Stomach (tissue), 9 donors: ENCODE data around the gene CRYM. TPM values are rescaled to one million over a fixed set of nuclear protein-coding genes. Genes with fewer than 3 reads are reported as not detected.

ENCODE experiments used
- DNase-seq, 2 donors: peaks; one replicate each; pipeline versions ENCODE4 v3.0.0 to v3.0.0-alpha.2; 2013 to 2019
- H3K27ac ChIP-seq, 5 donors: fragments of 200-600 bp in 4 of 5; sonication (generic) in 4 of 5; one replicate each; pipeline ENCODE4 v1.5.1; 2013 to 2019; ENCODE audit warnings: mild to moderate bottlenecking in 1 of 5, moderate library complexity in 1 of 5
- H3K27me3 ChIP-seq, 3 donors: fragments of 200-600 bp; sonication (generic); one replicate each; pipeline ENCODE4 v1.5.1; 2017 to 2019; ENCODE audit warnings: mixed run types in 1 of 3
- H3K36me3 ChIP-seq, 4 donors: fragments of 200-600 bp; sonication (generic); 1 replicate in 3 of 4; 2 replicates in 1 of 4; pipeline ENCODE4 v1.5.1; 2016 to 2019
- H3K4me1 ChIP-seq, 4 donors: fragments of 200-600 bp; sonication (generic); one replicate each; pipeline ENCODE4 v1.5.1; 2016 to 2019
- H3K4me3 ChIP-seq, 4 donors: fragments of 200-600 bp; sonication (generic) in 3 of 4; one replicate each; pipeline ENCODE4 v1.5.1; 2016 to 2019; ENCODE audit warnings: mild to moderate bottlenecking in 1 of 4
- H3K9me3 ChIP-seq, 4 donors: fragments of 200-600 bp; sonication (generic); one replicate each; pipeline ENCODE4 v1.5.1; 2016 to 2019
- CTCF ChIP-seq, 7 experiments: fragments of 450-650 bp in 4 of 7; fragments of 200-600 bp in 3 of 7; sonication (generic) in 3 of 7; IDR thresholded peaks; one replicate each; pipeline ENCODE4 v1.5.1; 2016 to 2019; ENCODE audit warnings: antibody characterized with exemption in 7 of 7, control low read depth in 2 of 7, mild to moderate bottlenecking in 1 of 7
- EP300 ChIP-seq: sonication (generic); formaldehyde crosslinking; IDR thresholded peaks from one replicate; pipeline ENCODE4 v1.6.1; 2017; ENCODE audit warnings: antibody characterized with exemption
- POLR2A ChIP-seq, 4 donors: fragments of 450-650 bp; IDR thresholded peaks; one replicate each; pipeline ENCODE4 v1.6.1; 2016; ENCODE audit warnings: antibody characterized with exemption in 4 of 4, control low read depth in 2 of 4, mild to moderate bottlenecking in 1 of 4, moderate library complexity in 1 of 4
- POLR2AphosphoS5 ChIP-seq, 3 donors: sonication (generic); formaldehyde crosslinking; IDR thresholded peaks; one replicate each; pipeline ENCODE4 v1.6.1; 2016; ENCODE audit warnings: antibody characterized with exemption in 3 of 3
- whole genome bisulfite sequencing, 5 donors: extraction: QIAGEN DNeasy Blood & Tissue Kit in 3 of 5; methylation state at CpG; one replicate each; pipeline versions ENCODE4 v1.1.5 to v1.1.7; 2013 to 2018; 5-methylcytosine and 5-hydroxymethylcytosine counted together
- intact Hi-C: fragments of 100-400 bp; cut with DNase I; formaldehyde crosslinking; loops from one replicate; pipeline ENCODE4 v1.15.1; 2023; ENCODE audit warnings: low total_unique reads
- polyA plus RNA-seq, 3 donors: library from polyadenylated mRNA; stranded (reverse); fragments of 200-250 nt; gene quantifications; one replicate each; pipeline ENCODE4 v1.2.3, GENCODE V29; 2013
- total RNA-seq, 5 donors: library from RNA; depleted of rRNA; stranded (reverse); fragments of >200 nt; gene quantifications; one replicate each; pipeline versions ENCODE4 v1.1.0 to v1.2.3, GENCODE V29; 2014 to 2016
- donor health status: healthy with polysubstance abuse.
- donor health status: Bipolar disorder and iron deficiency.
- donor health status: healthy.

Gene CRYM
- total and polyA plus RNA-seq, 8 donors, result 0.75 to 4.0 (median 3.3) TPM; not detected in 3

- H3K27ac ChIP-seq, result no peak overlapping the region
- peaks cover 0 to 42% (median 28%) of the 10 kb centered on the region in 3 donors for H3K27me3 ChIP-seq
- H3K4me3 ChIP-seq, result no peak overlapping the region
- intact Hi-C loops, result no loop called here
- DNase-seq, result no peak
- peaks cover 0 to 21% (median 11%) of the 10 kb centered on the region in 4 donors for H3K4me1 ChIP-seq
- TF ChIP-seq CTCF (IDR thresholded peaks at IDR 0.05), result no peak
- TF ChIP-seq POLR2AphosphoS5 (IDR thresholded peaks at IDR 0.05), result no peak
- TF ChIP-seq POLR2A (IDR thresholded peaks at IDR 0.05), result no peak
- H3K9me3 ChIP-seq, result peaks cover 0 to 15% (median 0%) of the 10 kb centered on the region in 4 donors
- H3K36me3 ChIP-seq, result no peaks in the 10 kb centered on the region
- WGBS, 5 donors, result 2 to 18% (median 5%) methylated on average over 1 of the region's 1 CpG
Measured at GRCh38 chr16:21285314-21285713, 7.2 kb upstream of the CRYM start.

- Histone ChIP-seq H3K36me3 (no peaks in the 10 kb centered on the region), H3K4me1 (peaks cover 0 to 21% (median 11%) of the 10 kb centered on the region in 4 donors), H3K27ac (no peak overlapping the region), H3K9me3 (peaks cover 0 to 7% (median 0%) of the 10 kb centered on the region in 4 donors), H3K4me3 (peak overlapping the region in 2 of 4 donors; percentile 44 to 51), H3K27me3 (peaks cover 0 to 40% (median 28%) of the 10 kb centered on the region in 3 donors)
- 82 to 86% (median 84%) methylated on average over 4 of the region's 4 CpGs for WGBS, 5 donors
- no peak for DNase-seq
- TF ChIP-seq POLR2A (IDR thresholded peaks at IDR 0.05), result no peak
- no peak for TF ChIP-seq CTCF (IDR thresholded peaks at IDR 0.05)
- no peak for TF ChIP-seq EP300
- TF ChIP-seq POLR2AphosphoS5 (IDR thresholded peaks at IDR 0.05), result no peak
- intact Hi-C loops, result no loop called here
Measured at GRCh38 chr16:21284414-21284813, 6.3 kb upstream of the CRYM start.

- peak; percentile 30 to 81 for DNase-seq
- H3K27ac ChIP-seq, result peak overlapping the region in 2 of 5 donors; percentile 63 to 74
- H3K4me3 ChIP-seq, result peak overlapping the region; percentile 38 to 51 (median 44)
- peak in 3 of 7 experiments; percentile 20 to 50 (median 31) for TF ChIP-seq CTCF (IDR thresholded peaks at IDR 0.05)
- no peak for TF ChIP-seq POLR2A (IDR thresholded peaks at IDR 0.05)
- TF ChIP-seq POLR2AphosphoS5 (IDR thresholded peaks at IDR 0.05), result peak in 1 of 3 donors; percentile 7
- TF ChIP-seq EP300, result no peak
- peaks cover 0 to 4% (median 0%) of the 10 kb centered on the region in 4 donors for H3K9me3 ChIP-seq
- 3 to 6% (median 5%) methylated on average over 42 to 67 of the region's 67 CpGs for WGBS, 5 donors
- intact Hi-C loops, result no loop called here
- H3K27me3 ChIP-seq, result peaks cover 0 to 39% (median 28%) of the 10 kb centered on the region in 3 donors
- H3K4me1 ChIP-seq, result peaks cover 0 to 23% (median 11%) of the 10 kb centered on the region in 4 donors
- H3K36me3 ChIP-seq, result no peaks in the 10 kb centered on the region
Measured at GRCh38 chr16:21283521-21284289, 5.6 kb upstream of the CRYM start.

GRCh38 chr16:21281698-21282389 lies 3.8 kb upstream of the CRYM start:
- H3K27ac ChIP-seq, result no peak overlapping the region
- intact Hi-C loops, result no loop called here
- no peak for DNase-seq
- H3K4me1 ChIP-seq, result peaks cover 3 to 37% (median 22%) of the 10 kb centered on the region in 4 donors
- peaks cover 0 to 47% (median 41%) of the 10 kb centered on the region in 3 donors for H3K27me3 ChIP-seq
- no peak overlapping the region for H3K4me3 ChIP-seq
- no peaks in the 10 kb centered on the region for H3K36me3 ChIP-seq
- TF ChIP-seq EP300 (no peak), POLR2A (IDR thresholded peaks at IDR 0.05) (no peak), POLR2AphosphoS5 (IDR thresholded peaks at IDR 0.05) (no peak), CTCF (IDR thresholded peaks at IDR 0.05) (no peak)
- WGBS, 5 donors, result 72 to 85% (median 80%) methylated on average over 7 of the region's 7 CpGs
- H3K9me3 ChIP-seq, result peaks cover 0 to 4% (median 0%) of the 10 kb centered on the region in 4 donors
